Right atrium auricular region (tissue), 2 donors: ENCODE data around the gene SUMF1. TPM values are rescaled to one million over a fixed set of nuclear protein-coding genes. Genes with fewer than 3 reads are reported as not detected.
"Not testable (repeated sequence)": the region's sequence is repeated elsewhere in the genome, so short reads cannot be mapped to it uniquely, and the experiment has no call there.

ENCODE experiments used
- DNase-seq: peaks from one replicate; pipeline ENCODE4 v3.0.0-alpha.2; 2019; ENCODE audit warnings: low spot score
- H3K27ac ChIP-seq, 2 donors: fragments of 200-600 bp; sonication (generic); 1 replicate in 1 of 2; 2 replicates in 1 of 2; pipeline ENCODE4 v1.5.1; 2016 to 2019
- H3K27me3 ChIP-seq, 2 donors: fragments of 200-600 bp; sonication (generic); one replicate each; pipeline versions ENCODE4 v1.5.1 to v1.6.0; 2017 to 2019
- H3K36me3 ChIP-seq: fragments of 200-600 bp; sonication (generic); one replicate; pipeline ENCODE4 v1.5.1; 2016
- H3K4me1 ChIP-seq, 2 donors: fragments of 200-600 bp; sonication (generic); one replicate each; pipeline versions ENCODE4 v1.5.1 to v1.6.0; 2017 to 2019
- H3K4me3 ChIP-seq, 2 donors: fragments of 200-600 bp; sonication (generic); 1 replicate in 1 of 2; 2 replicates in 1 of 2; pipeline ENCODE4 v1.5.1; 2017 to 2019; ENCODE audit warnings: mild to moderate bottlenecking in 1 of 2, moderate library complexity in 1 of 2
- H3K9me3 ChIP-seq, 2 donors: fragments of 200-600 bp; sonication (generic); one replicate each; pipeline ENCODE4 v1.5.1; 2019
- CTCF ChIP-seq, 2 donors: fragments of 200-600 bp; sonication (generic); IDR thresholded peaks; one replicate each; pipeline ENCODE4 v1.5.1; 2019; ENCODE audit warnings: antibody characterized with exemption in 2 of 2
- total RNA-seq, 2 donors: library from RNA; depleted of rRNA; stranded (reverse); fragments of >200 nt; gene quantifications; one replicate each; pipeline ENCODE4 v1.1.0, GENCODE V29; 2016

SUMF1 gene
- total RNA-seq, 2 donors from 2014 or later = 12.1 to 22.6 TPM

- Histone ChIP-seq H3K27ac (no peak overlapping the region), H3K4me1 (no peaks in the 10 kb centered on the region), H3K36me3 (no peaks in the 10 kb centered on the region), H3K9me3 (no peaks in the 10 kb centered on the region), H3K27me3 (no peaks in the 10 kb centered on the region), H3K4me3 (no peak overlapping the region)
- DNase-seq = no peak
- TF ChIP-seq CTCF (IDR thresholded peaks at IDR 0.05) = no peak
These were observed 134.1 kb downstream of the SUMF1 start for GRCh38 chr3:4332991-4333390.

DNA sequence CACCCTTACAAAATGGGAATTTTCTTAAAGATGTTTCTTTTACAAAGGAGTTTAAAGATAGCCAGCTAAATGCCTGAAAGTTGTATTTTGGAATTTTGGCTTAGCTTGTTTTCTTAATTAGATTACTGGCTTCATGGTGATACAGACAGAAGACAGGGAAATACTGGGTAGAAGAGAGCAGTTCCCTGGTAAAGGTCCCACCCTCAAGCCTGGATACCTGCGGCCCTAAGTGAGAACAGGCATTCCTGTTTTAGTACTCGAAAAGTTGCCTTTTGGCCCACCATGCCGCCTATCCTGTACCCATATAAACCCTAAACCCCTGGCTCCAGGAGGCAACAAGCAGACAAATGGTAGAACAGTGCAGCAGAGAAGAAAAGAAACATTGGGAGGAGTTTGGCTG lies 134.5 kb downstream of the SUMF1 start:
- no peaks in the 10 kb centered on the region for H3K9me3 ChIP-seq
- no peaks in the 10 kb centered on the region for H3K36me3 ChIP-seq
- H3K4me1 ChIP-seq = no peaks in the 10 kb centered on the region
- no peak overlapping the region for H3K27ac ChIP-seq
- H3K27me3 ChIP-seq = no peaks in the 10 kb centered on the region
- DNase-seq = no peak
- TF ChIP-seq CTCF (IDR thresholded peaks at IDR 0.05) = no peak
- H3K4me3 ChIP-seq = no peak overlapping the region

DNA sequence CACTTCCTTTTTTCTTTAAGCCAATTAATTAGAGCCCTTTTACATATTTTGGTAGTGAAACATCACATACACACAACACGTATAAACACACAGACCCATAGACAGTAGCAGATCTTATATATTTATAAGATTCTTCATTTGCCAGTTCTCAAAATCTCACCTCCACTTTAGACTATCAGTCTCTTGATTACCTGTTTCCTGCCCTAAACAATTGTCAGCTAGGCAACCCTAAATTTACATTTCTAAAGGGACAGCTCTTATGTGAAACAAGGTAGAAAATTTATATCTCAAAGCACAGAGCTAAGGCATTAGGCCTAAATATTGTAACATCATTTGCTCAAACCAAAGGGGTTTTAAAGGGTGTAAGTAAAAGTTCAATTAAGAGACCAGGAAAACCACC lies 135.0 kb downstream of the SUMF1 start:
- Histone ChIP-seq H3K27me3 (no peaks in the 10 kb centered on the region), H3K36me3 (no peaks in the 10 kb centered on the region), H3K4me3 (no peak overlapping the region), H3K4me1 (no peaks in the 10 kb centered on the region), H3K9me3 (no peaks in the 10 kb centered on the region), H3K27ac (no peak overlapping the region)
- no peak for DNase-seq
- no peak for TF ChIP-seq CTCF (IDR thresholded peaks at IDR 0.05)

- H3K27me3 ChIP-seq, H3K9me3 ChIP-seq, H3K27ac ChIP-seq, H3K36me3 ChIP-seq, DNase-seq, H3K4me1 ChIP-seq, H3K4me3 ChIP-seq: not testable (repeated sequence)
These were observed 137.3 kb downstream of the SUMF1 start for GRCh38 chr3:4329806-4330205.

- no peak overlapping the region for H3K27ac ChIP-seq
- no peak for TF ChIP-seq CTCF (IDR thresholded peaks at IDR 0.05)
- no peak for DNase-seq
- no peaks in the 10 kb centered on the region for H3K27me3 ChIP-seq
- H3K4me3 ChIP-seq = no peak overlapping the region
- no peaks in the 10 kb centered on the region for H3K36me3 ChIP-seq
- peaks cover 0 to 12% of the 10 kb centered on the region in 2 donors for H3K4me1 ChIP-seq
- no peaks in the 10 kb centered on the region for H3K9me3 ChIP-seq
These were observed 140.2 kb downstream of the SUMF1 start for GRCh38 chr3:4326868-4327267.

- Histone ChIP-seq H3K27ac (no peak overlapping the region), H3K27me3 (no peaks in the 10 kb centered on the region), H3K36me3 (no peaks in the 10 kb centered on the region), H3K9me3 (no peaks in the 10 kb centered on the region), H3K4me1 (peaks cover 0 to 12% of the 10 kb centered on the region in 2 donors), H3K4me3 (no peak overlapping the region)
- no peak for DNase-seq
- TF ChIP-seq CTCF (IDR thresholded peaks at IDR 0.05) = no peak
These were observed 143.6 kb downstream of the SUMF1 start for GRCh38 chr3:4323246-4324027.
